Fibroblast of skin of left quadriceps (primary cell): ENCODE data around the gene STPG1.
A peak's percentile ranks its signal among the peaks of the same experiment; 100 is the strongest.
"Not testable (repeated sequence)": the region's sequence is repeated elsewhere in the genome, so short reads cannot be mapped to it uniquely, and the experiment has no call there.

Experiments used
- DNase-seq, 2 experiments: peaks; one replicate each; pipeline ENCODE4 v3.0.0-alpha.2; 2013; ENCODE audit warnings: low read depth in 2 of 2

STPG1 gene, protein sequence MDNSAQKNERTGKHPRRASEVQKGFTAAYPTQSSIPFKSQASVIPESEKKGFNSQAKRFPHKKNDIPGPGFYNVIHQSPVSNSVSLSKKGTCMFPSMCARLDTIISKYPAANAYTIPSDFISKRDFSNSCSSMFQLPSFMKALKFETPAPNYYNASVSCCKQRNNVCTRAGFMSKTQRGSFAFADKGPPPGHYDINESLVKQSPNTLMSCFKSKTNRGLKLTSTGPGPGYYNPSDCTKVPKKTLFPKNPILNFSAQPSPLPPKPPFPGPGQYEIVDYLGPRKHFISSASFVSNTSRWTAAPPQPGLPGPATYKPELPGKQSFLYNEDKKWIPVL

DNA sequence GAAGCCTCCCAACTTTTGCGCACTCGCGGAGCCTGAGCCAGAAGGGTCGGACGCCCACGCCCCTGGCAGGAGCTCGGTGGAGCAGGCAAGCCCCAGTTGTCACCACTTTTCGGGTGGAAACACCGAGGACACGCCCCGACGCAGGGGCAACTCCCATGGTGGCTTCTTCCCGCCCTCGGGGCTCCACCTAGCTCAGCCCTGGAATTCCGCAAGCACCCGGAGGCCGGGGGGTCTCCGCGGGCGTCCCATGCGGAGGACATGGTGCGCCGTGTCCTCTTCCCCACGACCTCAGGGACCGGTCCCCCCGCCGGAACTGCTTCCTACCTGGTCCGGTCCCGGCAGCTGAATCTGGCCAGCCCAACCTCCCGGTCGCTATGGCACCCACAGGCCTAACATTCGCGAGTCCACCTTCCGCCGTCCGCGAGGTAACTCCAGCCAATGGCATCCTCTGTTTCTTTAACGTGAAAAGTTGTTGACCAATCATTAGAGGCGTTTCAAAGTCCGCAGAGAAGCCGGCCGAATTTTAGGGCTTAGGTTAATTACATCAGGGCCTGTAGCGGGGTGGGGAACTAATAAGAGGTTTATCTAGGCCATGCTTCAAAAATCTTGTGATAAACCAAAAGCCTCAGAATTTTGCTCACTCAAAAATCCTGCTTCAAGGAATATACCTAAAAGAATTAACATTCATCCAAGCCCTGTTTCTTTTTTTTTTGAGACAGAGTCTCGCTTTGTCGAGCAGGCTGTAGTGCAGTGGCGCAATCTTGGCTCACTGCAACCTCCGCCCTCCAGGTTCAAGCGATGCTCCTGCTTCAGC, at the start of gene STPG1:
Gene STPG1, minus strand, starts transcription at position 433 of the 814 bp plus-strand sequence. CDS start 12,394 bp downstream, outside the sequence.
- peak; percentile 65 to 68 for DNase-seq

DNA sequence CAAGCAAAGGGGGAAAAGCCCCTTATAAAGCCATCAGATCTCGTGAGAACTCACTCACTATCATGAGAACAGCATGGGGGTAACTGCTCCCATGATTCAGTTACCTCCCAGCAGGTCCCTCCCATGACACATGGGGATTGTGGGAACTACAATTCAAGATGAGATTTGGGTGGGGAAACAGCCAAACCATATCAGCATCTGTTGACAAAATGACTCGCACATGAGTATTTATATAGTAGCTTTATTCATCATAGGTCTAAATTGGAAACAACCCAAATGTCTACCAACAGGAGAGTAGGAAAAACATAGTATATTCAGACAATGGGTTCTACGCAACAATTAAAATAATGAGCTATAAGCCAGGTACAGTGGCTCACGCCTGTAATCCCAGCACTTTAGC, 48.5 kb upstream of the STPG1 start:
- not testable (repeated sequence) for DNase-seq

DNA sequence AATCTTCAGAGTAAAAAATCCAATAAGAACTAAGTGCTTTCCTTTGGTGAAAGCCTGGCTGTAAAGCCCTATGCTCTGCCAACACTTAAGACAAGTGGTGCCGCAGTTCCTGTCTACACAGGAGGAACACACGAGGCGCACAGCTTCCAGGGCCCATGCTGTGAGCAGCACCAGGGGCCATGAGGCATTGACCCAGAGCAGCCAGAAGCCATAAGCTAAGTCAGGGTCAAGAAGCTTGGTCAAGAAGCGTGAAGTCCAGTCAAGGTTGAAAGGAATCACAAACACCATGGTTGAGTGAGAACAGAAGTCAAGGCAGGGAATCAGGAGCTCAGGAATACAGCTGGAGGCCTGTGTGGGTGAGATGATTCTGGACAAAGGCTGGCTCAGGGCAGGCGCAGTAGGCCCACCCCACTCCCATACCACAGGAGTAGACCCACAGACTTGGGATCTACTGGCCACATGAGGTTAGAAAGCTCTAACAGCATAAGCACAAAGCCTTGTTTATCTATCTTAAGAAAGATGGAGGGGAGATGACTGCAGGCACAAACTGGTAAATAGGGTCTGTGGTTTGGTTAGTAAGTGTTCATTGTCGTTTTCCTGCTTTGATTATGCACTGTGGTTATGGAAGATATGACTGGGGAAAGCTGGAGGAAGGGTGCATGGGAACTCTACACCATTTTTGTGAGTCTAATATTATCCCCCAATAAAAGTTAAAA, 46.1 kb upstream of the STPG1 start:
- no peak for DNase-seq

DNA sequence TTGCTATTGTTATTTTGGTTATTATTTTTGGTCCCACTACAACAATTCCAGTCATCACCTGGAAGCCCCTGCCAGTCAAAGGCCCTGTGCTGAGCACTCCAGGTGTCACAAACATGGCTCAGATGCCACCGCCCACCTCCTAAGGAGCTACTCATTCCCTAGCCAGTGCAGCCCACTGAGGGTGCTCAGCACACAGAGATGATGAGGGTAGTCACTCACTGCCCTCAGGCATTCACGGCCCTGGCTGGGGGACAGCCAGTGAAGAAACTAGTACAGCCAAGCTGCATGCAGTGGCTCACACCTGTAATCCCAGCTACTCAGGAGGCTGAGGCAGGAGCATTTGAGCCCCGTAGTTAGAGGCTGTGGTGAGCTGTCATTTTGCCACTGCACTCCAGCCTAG, 44.3 kb upstream of the STPG1 start:
- DNase-seq: no peak

DNA sequence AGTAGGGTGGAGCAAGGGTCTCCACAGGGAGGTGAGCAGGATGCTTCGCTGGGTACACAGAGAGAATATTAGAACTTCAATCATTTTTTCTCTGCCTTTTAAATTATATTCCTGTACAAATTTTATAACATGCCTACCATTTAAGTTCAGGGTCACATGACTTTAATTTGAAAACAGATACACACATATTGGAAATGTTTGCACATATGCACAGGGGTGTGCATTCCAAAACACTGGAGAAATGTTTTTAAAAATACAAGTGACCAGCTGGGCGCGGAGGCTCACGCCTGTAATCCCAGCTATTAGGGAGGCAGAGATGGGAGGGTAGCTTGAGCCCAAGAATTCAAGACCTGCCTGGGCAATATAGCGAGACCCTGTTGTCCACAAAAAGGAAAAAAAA, 41.7 kb upstream of the STPG1 start:
- no peak for DNase-seq

DNA sequence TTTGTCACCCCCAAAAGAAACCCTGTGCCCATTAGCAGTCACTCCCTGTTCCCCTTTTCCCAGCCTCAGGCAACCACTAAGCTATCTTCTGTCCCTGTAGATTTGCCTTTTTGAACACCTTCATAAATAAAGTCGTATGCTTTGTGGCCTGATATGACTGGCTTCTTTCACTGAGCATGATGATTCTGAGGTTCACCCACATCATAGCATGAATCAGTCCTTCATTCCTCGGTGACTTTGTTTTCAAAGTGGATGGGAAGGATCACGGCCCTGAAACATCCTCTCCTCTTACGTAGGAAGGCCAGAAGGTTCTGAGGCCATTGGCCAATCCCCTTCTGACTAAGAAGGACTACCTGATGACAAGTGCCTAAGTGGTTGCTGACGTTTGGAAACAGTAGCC, 41.1 kb upstream of the STPG1 start:
- no peak for DNase-seq

DNA sequence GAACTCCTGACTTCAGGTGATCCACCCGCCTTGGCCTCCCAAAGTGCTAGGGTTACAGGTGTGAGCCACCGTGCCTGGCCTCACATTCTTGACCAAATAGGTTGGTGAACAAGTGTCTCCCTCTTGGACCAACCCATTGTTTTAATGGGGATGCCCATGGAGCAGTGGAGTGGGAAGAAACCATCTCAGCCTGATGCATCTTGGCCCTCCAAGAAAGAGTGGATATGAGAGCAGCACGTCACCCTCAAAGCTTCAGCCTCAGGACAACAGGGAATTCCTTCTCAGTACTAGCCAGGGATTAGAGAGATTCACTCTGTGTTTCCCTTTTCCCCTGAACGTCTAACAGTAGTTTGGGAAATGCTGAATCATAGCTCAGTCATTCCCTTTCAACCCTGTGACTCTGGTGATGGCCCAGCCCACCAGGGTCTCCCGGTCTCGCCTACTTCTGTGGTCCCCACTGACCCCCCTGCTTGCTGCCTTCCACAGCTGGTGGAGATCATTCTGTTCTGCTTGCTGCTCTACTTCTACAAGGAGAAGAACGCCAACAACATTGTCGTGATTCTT, 39.4 kb upstream of the STPG1 start:
- no peak for DNase-seq

DNA sequence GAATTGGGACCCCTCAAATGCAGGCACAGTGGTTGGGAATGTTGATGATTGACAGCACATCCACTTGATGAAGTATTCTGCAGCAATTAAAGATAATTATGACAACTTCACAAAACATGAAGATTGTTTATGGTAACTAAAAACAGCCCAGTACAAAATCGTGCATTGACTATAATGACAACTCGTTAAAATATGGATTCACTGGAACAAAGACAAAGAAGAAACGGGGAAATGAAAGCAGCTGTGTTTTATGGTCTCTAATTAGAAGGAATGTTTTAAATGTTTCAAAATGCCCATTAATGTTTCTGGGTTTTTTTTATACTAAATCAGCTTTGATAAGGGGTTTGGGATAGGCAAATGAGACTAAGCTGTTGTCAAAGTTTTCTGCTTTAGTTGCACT, 38.2 kb upstream of the STPG1 start:
- no peak for DNase-seq

DNA sequence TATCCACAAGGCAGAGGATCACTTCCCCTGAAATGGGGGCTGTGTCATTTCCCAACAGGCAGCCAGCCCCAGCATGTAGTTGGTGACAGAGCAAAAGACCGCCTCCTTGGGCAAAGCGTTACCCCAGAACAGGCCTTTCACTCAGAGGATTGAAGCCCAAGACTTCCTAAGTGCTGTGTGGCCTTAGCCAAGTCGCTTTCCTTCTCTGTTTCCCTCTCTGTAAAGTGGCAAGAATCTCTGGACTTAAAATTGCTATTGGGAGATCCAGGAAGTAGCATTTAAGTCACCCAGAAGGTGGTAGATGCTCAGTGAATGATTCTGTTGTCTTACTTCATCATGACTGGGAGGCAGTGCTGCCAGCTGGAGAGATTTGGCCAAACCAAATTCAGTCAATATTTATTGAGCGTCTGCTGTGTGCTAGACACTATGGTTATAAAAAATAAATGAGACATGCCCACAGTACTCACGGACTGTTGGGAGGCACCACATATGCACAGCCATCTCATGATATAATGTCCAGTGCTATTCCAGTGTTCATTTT, 37.3 kb upstream of the STPG1 start:
- DNase-seq: no peak

DNA sequence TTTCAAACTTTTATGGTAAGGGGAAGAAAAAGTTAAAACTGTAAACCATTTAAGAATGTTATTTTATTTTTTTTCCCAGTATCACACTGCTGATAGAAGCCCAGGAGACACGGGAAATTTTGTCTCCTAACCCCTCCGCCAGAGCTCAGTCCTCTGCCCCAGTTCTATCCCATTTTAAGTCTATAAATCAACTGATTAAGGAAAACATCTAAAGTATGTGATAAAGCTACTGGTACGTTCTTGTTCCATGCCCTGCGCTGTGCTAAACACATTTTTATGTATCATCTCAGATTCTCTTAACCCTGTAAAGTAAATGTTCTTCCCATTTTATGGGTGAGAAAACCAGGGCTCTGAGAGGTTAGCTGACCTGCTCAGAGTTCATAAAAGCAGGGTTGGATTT, 36.7 kb upstream of the STPG1 start:
- no peak for DNase-seq

DNA sequence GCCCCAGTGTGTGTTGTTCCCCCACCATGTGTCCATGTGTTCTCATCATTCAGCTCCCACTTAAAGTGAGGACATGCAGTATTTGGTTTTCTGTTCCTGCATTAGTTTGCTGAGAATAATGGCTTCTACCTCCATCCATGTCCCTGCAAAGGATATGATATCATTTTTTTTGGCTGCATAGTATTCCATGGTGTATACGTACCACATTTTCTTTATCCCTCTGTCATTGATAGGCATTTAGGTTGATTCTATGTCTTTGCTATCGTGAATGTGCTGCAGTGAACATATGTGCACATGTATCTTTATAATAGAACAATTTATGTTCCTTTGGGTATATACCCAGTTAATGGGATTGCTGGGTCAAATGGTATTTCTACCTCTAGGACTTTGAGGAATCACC, 32.9 kb upstream of the STPG1 start:
- DNase-seq: not testable (repeated sequence)

DNA sequence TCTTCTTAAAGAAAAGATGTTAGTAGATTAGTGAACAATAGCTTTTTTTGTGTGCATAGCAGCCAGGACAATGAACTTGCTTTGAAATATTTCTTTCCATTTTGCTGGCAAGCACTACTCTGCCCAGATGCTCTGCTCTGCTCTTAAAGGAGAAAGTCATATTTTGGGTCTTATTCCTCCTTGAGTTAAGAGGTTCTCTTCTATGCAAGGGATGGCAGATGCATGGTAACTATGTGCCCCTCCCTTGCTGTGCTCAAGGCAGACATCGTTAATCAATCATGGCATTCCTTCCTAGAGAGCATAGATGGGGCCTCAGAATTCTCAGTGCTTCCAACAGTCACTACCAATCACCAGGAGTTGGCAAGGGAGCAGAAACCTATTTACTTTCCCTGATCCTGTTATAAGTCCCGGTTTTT, 29.7 kb upstream of the STPG1 start:
- DNase-seq: no peak

DNA sequence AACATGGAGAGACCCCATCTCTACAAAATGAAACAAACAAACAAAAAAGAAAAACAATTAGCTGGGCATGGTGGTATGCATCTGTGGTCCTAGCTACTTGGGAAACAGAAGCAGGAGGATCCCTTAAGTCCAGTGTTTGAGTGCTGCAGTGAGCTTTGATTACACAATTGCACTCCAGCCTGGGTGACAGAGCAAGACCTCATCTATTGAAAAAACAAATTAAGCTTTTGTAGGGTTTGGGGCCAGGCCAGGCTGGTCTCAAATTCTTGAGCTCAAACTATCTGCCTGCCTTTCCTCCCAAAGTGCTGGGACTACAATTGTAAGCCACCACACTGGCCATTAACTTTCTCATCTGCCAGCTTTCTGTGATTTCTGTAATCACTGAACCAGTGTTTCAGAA, 29.2 kb upstream of the STPG1 start:
- DNase-seq: no peak

DNA sequence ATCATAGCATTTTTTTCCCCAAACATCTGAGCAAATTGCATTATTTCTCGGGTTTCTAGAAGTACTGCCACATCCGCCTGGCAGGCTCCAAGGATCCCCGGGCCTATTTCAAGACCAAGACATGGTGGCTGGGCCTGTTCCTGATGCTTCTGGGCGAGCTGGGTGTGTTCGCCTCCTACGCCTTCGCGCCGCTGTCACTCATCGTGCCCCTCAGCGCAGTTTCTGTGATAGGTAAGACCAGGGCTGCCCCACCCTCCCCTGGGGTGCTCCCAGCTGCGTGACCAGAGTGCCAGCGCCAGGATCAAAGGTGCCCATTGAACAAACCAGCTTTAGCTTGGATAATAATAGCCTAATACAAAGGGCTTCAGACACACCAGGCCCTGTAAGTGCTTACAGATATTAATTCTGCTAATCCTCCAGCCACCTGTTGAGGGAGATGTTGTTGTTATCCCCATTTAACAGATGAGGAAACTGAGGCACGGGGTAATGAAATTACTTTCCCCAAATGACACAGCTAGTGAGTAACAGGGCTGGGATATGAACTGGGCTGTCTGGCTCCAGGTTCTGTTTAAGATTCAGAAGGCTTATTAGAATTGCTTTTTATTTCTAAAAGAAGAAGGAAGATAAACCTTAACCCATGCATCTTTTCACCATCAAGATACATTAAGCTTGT, 28.6 kb upstream of the STPG1 start:
- DNase-seq: no peak

DNA sequence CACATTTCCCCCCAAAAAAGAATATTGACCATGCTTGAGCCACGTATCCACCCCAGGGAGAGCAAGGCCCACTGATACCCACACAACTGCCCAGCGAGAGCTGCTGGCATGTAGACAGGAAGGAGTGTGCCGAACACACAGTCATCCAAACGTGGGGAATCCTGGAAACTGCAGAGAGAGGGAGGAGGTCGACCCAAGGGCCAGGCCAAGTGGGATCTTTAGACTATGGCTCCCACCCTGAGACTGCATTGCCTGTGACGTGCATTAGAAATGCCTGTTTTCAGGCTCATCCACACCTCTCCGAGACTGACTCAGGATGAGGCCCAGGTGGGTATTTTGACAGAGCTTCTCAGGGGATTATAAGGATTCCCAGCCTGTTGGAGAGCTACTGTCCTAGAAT, 27.9 kb upstream of the STPG1 start:
- DNase-seq: no peak

DNA sequence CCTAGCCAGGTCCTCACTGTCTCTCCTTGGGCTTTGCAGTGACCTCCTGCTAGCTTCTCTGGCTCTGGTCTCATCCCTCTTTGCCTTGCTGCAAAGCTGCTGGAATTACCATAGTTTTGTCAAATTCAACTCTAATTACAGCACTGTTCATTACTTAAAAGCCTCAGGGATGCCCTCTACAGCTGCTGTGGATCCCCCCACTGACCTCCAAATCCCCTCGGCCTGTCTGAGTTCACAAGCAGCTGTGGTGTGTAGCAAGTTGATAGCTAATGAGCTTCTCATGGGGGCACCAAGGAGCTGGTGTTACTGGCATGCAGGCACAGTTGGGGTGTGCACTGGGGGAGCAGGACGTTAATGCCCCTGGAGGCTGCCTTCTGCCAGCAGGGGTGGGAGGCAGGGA, 26.9 kb upstream of the STPG1 start:
- DNase-seq: no peak

DNA sequence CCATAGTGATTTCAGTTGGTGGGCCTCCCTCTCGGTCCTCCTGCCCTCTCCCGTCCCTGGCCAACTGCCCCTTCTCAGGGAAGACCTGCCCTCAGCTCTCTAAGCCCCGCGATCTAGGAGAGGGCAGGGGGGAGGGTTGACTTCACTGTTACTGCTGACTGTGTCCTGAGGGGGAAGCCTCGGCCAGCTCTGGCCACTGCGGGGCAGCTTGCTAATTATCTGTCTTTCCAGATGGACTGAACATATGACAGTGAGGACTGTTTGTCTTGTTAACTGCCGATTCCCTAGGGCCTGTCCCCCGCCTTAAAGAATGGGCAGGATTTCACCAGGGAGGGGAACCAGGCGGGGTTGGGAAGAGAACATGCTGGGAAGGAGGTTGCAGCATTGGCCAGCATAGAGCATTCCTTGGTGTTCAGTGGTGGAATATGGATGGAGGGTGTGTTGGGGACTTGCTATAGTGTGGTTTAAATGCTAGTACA, 24.9 kb upstream of the STPG1 start:
- no peak for DNase-seq

DNA sequence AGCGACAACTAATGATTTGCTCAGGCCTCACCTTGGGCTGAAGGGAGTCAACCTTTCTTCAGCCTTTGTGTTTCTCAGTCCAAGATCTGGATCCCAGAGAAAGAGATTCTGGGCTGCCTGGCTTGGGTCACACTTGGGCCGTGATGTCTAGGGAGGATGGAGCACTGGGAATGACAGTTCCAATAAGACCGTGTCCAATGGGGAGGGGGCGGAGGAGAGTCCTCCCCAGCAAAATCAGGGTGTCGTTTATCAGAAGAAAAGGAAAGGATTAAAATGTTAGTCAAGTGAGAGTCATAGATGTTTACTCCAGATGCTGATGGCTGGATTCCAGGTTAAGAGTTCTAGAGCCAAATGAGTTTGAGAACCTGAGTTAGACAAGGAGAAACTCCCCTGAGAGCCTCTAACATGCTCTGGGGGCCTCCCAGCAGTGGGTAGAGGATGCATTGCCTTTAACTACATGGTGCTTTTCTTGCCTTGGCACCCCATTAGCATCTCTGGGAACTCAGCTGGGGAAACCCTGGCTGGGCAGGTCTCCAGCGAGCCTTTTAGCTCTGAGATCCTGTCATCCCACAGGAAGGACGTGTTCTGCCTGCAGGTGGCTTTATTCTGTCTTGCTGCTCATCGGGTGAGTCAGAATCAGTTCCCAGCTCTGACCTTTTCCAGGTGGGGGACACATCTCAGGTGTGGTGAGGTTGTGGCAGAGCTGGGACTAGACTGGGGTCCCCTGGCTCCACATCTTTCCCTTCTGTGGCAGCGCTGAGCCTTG, 24.2 kb upstream of the STPG1 start:
- no peak for DNase-seq

DNA sequence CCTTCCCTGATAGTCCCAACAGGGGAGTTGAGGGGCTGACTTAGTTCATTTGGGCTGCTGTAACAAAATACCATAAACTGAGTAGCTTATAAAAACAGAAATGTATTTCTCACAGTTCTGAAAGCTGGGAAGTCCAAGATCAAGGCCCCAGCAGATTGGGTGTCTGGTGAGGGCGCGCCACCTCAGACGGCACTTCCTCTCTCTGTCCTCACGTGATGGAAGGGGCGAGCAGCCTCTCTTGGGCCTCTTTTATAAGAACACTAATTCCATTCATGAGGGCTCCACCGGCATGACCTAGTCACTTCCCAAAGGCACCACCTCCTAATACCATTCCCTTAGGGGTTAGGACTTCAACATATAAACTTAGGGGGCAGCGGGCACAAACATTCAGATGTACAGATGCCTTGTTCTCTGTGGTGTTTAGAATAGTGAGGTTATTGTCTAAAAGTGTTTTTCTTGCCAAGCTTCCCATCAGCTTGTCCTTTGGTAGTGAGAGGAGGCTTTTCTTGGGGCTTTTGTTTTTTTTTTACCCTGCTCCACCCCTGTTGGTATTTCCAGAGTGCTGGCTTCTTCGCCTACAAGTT, 22.3 kb upstream of the STPG1 start:
- DNase-seq: no peak

DNA sequence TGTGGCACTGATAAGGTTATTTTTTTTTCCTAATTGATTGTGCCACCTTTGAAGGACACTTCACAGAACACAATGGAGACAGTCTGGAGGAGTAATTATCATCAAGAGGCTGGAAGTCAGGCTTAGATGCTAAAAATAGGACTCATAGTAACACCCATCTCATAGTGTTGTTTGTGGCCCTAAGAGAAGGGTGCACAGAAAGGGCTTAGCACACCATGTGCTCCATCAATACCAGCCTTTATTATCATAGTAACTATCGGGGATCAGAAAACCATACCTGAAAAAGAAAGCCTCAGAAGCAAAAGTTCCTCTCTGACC, 13.9 kb upstream of the STPG1 start:
- DNase-seq: no peak
